H54 (cell line): ENCODE data around the gene TTC28.
"Not testable (repeated sequence)": the region's sequence is repeated elsewhere in the genome, so short reads cannot be mapped to it uniquely, and the experiment has no call there.

Experiments
- DNase-seq: peaks from one replicate; pipeline ENCODE4 v3.0.0; 2011; ENCODE audit warnings: low spot score, mixed read lengths; ENCODE audit not compliant: insufficient read length
- FAIRE-seq: peaks from 3 replicates; lab custom pipeline; 2011; peaks lifted over from hg19 to GRCh38; lab: Jason Lieb, UNC
- POLR2A ChIP-seq: IDR thresholded peaks from 2 replicates; pipeline ENCODE4 v1.6.1; 2011; ENCODE audit warnings: low read depth, mild to moderate bottlenecking, low read length

The TTC28 gene

DNA sequence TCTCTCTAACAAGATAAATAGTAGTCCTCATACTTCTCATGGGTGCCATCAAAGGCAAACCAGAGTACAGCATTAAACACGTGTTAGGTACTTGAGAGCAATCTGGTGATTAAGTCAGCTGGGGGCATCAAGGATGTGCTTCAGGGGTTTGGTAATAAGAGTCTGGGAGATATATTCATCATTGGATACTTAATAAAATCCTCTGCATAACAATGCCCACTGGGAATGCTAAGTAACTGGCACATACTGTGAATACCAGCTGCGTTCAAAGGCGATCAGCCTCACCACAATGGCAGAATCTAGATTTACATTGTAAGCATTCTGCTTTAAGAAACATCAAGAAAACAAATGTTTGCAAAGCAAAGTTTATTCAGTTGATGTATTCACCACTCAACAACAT lies 492.0 kb downstream of the TTC28 start:
- no peak for DNase-seq
- no peak for TF ChIP-seq POLR2A
- FAIRE-seq = no peak

DNA sequence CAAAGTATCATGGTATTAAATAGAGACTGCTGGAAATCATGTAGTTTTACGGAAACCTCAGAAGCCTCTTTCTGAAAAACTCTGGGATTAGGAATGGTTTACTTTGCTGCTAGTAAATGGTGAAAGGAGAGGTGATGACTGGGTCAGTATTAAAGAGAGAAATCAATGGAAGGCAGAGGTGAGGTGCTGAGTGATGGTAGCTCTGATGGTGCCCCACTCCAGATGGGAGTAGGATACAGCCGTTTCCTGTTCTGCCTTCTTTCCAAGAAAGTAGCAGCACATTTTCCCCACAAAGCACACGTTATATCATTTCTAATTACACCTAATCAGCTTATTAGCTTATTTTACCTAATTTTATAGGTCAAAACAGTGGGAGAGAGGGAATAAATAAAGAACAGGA lies 493.0 kb downstream of the TTC28 start:
- DNase-seq = no peak
- no peak for TF ChIP-seq POLR2A
- no peak for FAIRE-seq

DNA sequence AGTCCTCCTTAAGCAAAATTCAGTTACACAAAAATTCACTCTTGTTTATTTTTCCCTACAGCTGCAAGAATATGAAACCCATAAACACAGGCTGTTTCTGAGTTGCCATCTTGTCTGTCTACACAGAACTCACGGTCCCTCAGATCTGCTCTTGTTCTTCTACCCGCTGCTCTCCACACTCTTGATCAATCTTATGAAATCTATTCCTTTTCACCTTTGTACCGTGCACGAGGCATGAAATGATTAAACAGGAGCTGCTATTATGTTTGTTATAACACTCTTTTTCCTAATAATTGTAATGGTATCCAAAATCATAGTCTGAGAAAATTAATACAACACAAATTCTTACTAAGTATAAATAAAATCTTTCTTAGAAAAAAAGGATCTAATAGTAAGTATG lies 494.5 kb downstream of the TTC28 start:
- FAIRE-seq = no peak
- DNase-seq = no peak

DNA sequence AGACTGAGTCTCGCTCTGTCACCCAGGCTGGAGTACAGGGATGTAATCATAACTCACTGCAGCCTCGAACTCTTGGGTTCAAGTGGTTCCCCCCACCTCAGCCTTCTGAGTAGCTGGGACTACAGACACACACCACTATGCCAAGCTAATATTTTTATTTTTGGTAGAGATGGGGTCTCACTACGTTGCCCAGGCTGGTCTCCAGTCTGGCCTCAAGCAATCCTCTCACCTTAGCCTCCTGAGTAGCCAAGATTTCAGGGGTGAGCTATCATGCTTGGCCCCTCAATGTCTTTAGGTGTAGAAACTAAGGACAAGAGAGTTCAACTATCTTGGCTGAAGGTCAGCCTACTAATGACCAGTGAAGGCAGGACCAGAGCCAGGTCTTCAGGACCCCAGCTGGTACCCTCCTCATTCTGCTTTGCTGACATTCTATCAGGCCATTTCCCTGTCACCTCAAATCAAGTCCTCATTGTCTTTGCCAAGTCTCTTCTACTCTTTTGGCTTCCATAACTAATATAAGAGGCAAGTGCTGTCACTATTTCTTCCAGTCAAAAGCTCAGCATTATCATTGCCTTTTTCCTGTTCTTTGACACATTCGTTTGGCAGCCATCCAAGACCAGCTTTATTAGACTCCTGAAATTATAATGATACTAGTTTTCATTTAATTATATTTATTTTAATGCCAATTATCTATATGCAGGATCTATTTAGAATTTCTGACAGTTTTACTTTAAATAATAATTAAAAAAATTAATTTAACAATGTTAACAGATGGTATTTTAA lies 496.4 kb downstream of the TTC28 start:
- no peak for FAIRE-seq
- DNase-seq = no peak
- TF ChIP-seq POLR2A = no peak

More for the DNA sequence above, 494.5 kb downstream of the TTC28 start:
- TF ChIP-seq POLR2A = no peak

DNA sequence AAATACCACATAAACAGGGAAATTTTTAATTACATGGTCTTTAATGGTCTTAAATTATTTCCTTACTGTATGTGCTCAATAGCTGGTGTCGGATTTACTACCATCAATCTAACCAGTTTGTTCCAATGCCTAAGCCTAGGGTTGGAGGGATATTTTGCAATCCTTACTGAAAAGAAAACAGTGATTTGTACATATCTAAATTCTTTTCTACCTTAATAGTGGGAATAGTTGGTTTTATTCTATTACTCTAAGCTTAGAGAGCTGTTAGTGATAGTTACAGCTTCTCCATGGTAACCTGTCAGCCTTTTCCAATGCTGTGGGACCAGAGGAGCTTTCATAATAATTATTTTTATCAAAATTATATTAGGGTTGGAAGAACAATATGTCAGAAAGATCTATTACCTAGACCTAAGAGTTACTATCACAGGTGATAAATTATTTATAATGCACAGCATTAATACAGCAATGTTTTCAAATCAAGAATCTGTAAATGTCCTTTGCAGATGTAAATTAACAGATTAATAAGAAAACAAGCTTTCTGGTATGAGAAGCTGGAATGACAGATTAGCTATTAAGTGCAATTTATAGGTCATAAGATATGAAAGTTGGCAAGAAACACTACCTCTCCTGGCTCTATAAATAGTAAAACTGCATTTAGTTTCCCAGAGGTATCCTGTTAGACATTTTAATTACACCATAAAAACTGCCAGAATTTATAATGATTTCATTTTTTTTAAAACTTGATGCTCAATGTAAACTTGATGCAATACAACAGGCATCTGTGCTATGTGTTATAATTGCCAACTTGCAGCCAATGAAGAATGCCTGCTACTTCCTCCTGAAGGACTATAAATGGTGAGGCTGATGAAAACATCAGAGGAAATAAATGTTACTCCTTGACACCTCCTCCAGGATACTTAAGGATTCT lies 498.6 kb downstream of the TTC28 start:
- FAIRE-seq (no peak), DNase-seq (no peak)

DNA sequence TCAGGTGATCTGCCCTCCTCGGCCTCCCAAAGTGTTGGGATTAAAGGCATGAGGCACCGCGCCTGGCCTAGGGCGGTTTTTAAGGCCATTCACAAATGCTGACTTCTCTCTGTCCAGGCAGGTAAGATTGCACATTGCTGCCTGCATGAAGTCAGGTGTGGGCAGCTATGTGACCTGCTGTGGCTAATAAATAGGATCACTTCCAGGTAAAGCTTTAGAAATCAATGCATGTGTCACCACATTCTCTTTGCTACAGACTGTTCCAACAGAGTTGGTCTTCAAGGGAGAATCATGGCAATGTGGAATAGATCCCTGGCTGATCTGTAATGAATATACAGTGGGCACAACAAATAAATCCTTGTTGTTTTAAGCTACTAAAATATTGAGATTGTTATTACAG lies 500.2 kb downstream of the TTC28 start:
- no peak for FAIRE-seq
- no peak for TF ChIP-seq POLR2A
- DNase-seq = no peak

More for the DNA sequence above, 498.6 kb downstream of the TTC28 start:
- TF ChIP-seq POLR2A = no peak

DNA sequence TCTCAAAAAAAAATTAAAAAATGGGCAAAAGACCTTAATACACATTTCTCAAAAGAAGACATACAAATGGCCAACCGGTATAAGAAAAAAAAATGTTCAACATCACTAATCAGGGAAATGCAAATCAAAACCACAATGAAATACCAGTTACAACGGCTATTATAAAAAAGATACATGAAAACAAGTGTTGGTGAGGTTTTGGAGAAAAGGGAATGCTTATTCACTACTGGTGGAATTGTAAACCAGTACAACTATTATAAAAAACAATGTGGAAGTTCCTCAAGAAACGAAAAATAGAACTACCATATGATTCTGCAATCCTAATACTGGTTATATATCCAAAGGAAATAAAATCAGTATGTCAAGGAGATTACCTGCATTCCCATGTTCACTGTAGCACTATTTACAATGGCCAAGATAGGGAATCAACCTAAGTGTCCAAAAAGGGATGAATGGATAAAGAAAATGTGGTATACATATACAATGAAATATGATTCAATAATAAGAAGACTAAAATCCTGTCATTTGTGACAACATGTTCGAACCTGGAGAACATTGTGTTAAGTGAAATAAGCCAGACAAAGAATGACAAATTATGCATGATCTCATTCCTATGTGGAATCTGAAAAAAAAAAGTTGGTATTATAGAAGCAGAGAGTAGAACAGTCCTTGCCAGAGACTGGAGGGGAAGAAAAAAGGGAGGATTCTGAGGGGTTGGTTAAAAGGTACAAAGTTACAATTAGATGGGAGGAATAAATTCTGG lies 503.7 kb downstream of the TTC28 start:
- no peak for DNase-seq
- TF ChIP-seq POLR2A = no peak
- no peak for FAIRE-seq

DNA sequence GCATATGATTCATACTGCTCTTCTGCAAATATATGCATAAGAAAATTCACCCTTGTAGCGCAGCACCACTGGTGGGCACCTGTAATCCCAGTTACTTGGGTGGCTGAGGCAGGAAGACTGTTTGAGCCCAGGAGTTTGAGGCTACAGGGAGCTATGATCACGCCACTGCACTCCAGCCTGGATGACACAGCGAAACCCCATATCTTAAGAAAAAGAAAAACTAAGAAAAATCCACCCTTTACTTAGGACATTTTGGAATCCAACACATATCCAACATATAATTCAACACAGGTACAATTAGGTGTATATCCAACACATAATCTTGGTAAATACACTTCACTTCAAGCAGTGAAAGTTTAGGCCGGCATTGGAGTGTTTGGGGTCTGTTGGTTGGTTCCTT lies 505.1 kb downstream of the TTC28 start:
- FAIRE-seq (no peak), DNase-seq (no peak)
- no peak for TF ChIP-seq POLR2A

DNA sequence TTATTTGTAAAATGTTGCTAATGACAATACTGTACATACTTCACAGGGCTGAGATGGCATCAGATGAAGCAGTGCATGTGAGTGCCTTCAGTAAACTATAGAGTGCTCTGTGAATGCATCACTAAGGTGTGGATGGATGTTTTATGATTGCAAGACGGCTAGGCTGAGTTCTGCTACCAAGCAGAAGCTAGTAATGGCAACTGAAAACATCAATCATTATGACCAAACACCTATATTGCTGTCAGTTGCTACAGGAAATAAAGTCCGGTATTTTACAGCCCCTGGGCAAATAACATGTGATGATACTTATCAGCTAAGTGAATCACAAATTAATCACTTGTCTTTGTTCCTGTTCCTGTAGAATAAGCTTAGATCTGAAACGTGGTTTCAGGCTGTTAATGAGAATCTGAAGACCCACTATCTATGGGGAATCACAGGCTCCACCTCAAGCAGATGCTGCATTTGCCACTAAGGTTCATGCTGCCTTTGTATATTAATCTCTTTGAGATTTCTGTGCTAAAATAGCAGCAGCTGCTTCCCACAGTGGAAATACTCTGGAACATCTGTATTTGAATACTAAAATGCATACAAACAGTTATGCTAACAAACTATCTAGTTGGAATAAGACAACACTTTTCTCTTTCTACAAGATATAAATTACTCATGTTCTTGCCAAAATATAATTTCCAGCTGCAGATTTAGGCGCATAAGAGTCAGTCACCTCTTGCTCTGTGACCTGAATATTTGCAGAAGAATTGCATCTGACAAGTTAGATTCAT lies 506.6 kb downstream of the TTC28 start:
- no peak for DNase-seq
- no peak for TF ChIP-seq POLR2A
- no peak for FAIRE-seq

DNA sequence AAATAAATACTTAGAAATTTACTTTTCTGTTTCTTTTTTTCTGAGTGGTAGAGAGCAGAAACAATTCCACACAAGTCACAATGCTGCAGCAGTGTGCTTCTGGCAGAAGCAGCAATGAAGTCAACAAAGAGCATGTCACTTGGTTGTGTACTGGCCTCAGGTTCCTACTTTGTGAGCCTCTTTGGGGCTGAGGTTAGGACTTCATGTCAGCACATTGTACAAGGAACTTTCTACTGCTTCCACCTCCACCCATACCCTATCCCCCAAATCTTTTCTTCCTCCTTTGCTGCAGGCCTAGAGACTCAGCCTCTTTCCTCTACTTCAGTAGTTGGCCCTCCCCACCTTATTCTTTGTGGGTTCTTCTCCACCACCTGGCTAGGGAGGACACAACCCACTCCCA lies 507.9 kb downstream of the TTC28 start:
- TF ChIP-seq POLR2A = no peak
- no peak for FAIRE-seq
- DNase-seq = no peak

DNA sequence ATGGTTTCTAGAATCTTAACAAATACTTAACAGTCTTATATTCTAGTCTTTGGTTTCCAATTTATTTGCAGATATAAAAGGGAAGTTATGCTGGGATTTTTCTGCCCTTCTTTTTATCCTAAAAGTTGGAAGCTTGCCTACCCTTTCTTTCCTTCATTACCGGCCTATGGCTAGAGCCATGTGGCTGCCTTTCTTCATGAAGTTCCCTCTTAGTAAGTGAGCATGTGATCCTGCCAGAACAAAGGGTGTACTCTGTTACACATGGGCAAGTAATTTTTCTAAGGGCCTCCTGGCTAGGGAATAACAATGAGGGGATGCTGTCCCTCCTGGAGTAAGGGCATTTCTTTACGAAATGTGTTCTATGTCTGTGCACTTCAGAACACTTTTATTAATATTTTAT lies 508.5 kb downstream of the TTC28 start:
- FAIRE-seq (no peak), DNase-seq (no peak)
- no peak for TF ChIP-seq POLR2A

DNA sequence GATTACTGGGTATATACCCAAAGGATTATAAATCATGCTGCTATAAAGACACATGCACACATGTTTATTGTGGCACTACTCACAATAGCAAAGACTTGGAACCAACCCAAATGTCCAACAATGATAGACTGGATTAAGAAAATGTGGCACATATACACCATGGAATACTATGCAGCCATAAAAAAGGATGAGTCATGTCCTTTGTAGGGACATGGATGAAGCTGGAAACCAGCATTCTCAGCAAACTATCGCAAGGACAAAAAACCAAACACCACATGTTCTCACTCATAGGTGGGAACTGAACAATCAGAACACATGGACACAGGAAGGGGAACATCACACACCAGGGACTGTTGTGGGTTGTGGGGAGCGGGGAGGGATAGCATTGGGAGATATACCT lies 510.3 kb downstream of the TTC28 start:
- not testable (repeated sequence) for DNase-seq, FAIRE-seq

DNA sequence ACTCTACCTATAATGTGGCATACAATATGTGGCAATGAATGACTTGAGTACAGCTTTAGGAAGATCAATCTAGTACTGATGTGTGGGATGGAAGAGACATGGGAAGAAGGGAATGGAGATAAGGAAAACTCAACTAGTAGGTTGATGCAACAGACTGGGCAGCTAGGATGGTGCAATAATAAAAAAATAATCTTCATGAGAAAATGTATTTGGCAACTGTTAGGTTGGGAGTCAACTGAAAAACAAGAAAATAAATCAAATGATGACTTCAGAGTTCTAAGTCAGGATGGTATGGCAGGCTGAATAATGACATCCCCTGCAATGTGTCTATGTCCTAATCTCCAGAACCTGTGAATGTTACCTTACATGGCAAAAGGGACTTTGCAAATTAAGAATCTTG lies 523.8 kb downstream of the TTC28 start:
- FAIRE-seq (no peak), DNase-seq (no peak)
- no peak for TF ChIP-seq POLR2A
